Measurements from ENCODE around the gene KRTAP12-2. TPM values are rescaled to one million over a fixed set of nuclear protein-coding genes. Genes with fewer than 3 reads are reported as not detected.

KRTAP12-2 gene
- total RNA-seq, 1 donor, result not detected

- Histone ChIP-seq H3K36me3 (ENCODE audit: insufficient read depth, low read length) (no peaks in the 10 kb centered on the region), H3K4me2 (ENCODE audit: insufficient read depth, low read length) (no peak overlapping the region), H3K79me2 (ENCODE audit: insufficient read depth, low read length) (no peaks in the 10 kb centered on the region), H4K20me1 (ENCODE audit: insufficient read depth, low read length) (no peaks in the 10 kb centered on the region), H2AFZ (ENCODE audit: low read length) (no peak overlapping the region), H3K4me1 (ENCODE audit: insufficient read depth, low read length) (no peaks in the 10 kb centered on the region), H3K9me3 (ENCODE audit: low read depth, low read length) (no peaks in the 10 kb centered on the region), H3K27me3 (ENCODE audit: insufficient read depth, low read length) (peaks cover 67% of the 10 kb centered on the region), H3K4me3 (ENCODE audit: insufficient read depth, low read length) (no peak overlapping the region), H3K27ac (ENCODE audit: low read depth, low read length) (no peak overlapping the region)
- TF ChIP-seq CTCF (IDR thresholded peaks at IDR 0.05; ENCODE audit: extremely low read depth, low read depth, low read length), result no peak
- no peak for DNase-seq (ENCODE audit: insufficient read length, low spot score, missing footprints)
Measured at GRCh38 chr21:44706706-44707581, 40.2 kb upstream of the KRTAP12-2 start.

- Histone ChIP-seq H4K20me1 (ENCODE audit: insufficient read depth, low read length) (no peaks in the 10 kb centered on the region), H3K36me3 (ENCODE audit: insufficient read depth, low read length) (no peaks in the 10 kb centered on the region), H3K27me3 (ENCODE audit: insufficient read depth, low read length) (peaks cover 67% of the 10 kb centered on the region), H3K4me1 (ENCODE audit: insufficient read depth, low read length) (no peaks in the 10 kb centered on the region), H2AFZ (ENCODE audit: low read length) (no peak overlapping the region), H3K4me3 (ENCODE audit: insufficient read depth, low read length) (no peak overlapping the region), H3K79me2 (ENCODE audit: insufficient read depth, low read length) (no peaks in the 10 kb centered on the region), H3K4me2 (ENCODE audit: insufficient read depth, low read length) (no peak overlapping the region), H3K27ac (ENCODE audit: low read depth, low read length) (no peak overlapping the region), H3K9me3 (ENCODE audit: low read depth, low read length) (no peaks in the 10 kb centered on the region)
- no peak for TF ChIP-seq CTCF (IDR thresholded peaks at IDR 0.05; ENCODE audit: extremely low read depth, low read depth, low read length)
- DNase-seq (ENCODE audit: insufficient read length, low spot score, missing footprints), result peak; percentile 74
Measured at GRCh38 chr21:44706026-44706705, 39.4 kb upstream of the KRTAP12-2 start.

- Histone ChIP-seq H3K4me2 (ENCODE audit: insufficient read depth, low read length) (no peak overlapping the region), H3K27ac (ENCODE audit: low read depth, low read length) (no peak overlapping the region), H3K27me3 (ENCODE audit: insufficient read depth, low read length) (peaks cover 66% of the 10 kb centered on the region), H3K79me2 (ENCODE audit: insufficient read depth, low read length) (no peaks in the 10 kb centered on the region), H3K4me1 (ENCODE audit: insufficient read depth, low read length) (no peaks in the 10 kb centered on the region), H3K9me3 (ENCODE audit: low read depth, low read length) (no peaks in the 10 kb centered on the region), H4K20me1 (ENCODE audit: insufficient read depth, low read length) (no peaks in the 10 kb centered on the region), H3K4me3 (ENCODE audit: insufficient read depth, low read length) (no peak overlapping the region), H3K36me3 (ENCODE audit: insufficient read depth, low read length) (no peaks in the 10 kb centered on the region), H2AFZ (ENCODE audit: low read length) (no peak overlapping the region)
- peak; percentile 57 for DNase-seq (ENCODE audit: insufficient read length, low spot score, missing footprints)
- TF ChIP-seq CTCF (IDR thresholded peaks at IDR 0.05; ENCODE audit: extremely low read depth, low read depth, low read length), result no peak
Measured at GRCh38 chr21:44704636-44705001, 37.9 kb upstream of the KRTAP12-2 start.
